Right lobe of liver (tissue), 4 donors: ENCODE data around the gene ZNF408.
"Not testable (repeated sequence)": the region's sequence is repeated elsewhere in the genome, so short reads cannot be mapped to it uniquely, and the experiment has no call there.

ENCODE experiments used
- POLR2A ChIP-seq: fragments of 450-650 bp; IDR thresholded peaks from one replicate; pipeline ENCODE4 v1.6.1; 2017; ENCODE audit warnings: antibody characterized with exemption, mild to moderate bottlenecking
- TF ChIP-seq, protein P1 (sequence below), 4 donors: fragments of 200-600 bp in 3 of 4; fragments of 450-650 bp in 1 of 4; IDR thresholded peaks; one replicate each; pipeline versions ENCODE4 v1.5.1 to v1.8.0; 2016 to 2022; ENCODE audit warnings: antibody characterized with exemption in 4 of 4, mild to moderate bottlenecking in 2 of 4
- donor health status: DM: no; HTN: no; CAD: no.
- donor health status: DM: no; HTN: no; CAD: no.
- donor health status: DM: no; HTN: yes; CAD: no.

GRCh38 chr11:46709351-46709750 is 8.5 kb downstream of the ZNF408 start:
- TF ChIP-seq POLR2A: not testable (repeated sequence)
- TF ChIP-seq, protein P1, sequence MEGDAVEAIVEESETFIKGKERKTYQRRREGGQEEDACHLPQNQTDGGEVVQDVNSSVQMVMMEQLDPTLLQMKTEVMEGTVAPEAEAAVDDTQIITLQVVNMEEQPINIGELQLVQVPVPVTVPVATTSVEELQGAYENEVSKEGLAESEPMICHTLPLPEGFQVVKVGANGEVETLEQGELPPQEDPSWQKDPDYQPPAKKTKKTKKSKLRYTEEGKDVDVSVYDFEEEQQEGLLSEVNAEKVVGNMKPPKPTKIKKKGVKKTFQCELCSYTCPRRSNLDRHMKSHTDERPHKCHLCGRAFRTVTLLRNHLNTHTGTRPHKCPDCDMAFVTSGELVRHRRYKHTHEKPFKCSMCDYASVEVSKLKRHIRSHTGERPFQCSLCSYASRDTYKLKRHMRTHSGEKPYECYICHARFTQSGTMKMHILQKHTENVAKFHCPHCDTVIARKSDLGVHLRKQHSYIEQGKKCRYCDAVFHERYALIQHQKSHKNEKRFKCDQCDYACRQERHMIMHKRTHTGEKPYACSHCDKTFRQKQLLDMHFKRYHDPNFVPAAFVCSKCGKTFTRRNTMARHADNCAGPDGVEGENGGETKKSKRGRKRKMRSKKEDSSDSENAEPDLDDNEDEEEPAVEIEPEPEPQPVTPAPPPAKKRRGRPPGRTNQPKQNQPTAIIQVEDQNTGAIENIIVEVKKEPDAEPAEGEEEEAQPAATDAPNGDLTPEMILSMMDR (IDR thresholded peaks at IDR 0.05): not testable (repeated sequence)
